Activated naive CD8-positive, alpha-beta T cell (primary cell): ENCODE measurements around the gene NOL4L.
"Not testable (repeated sequence)": the region's sequence is repeated elsewhere in the genome, so short reads cannot be mapped to it uniquely, and the experiment has no call there.

Experiments
- H3K27ac Mint-ChIP-seq: one replicate; pipeline ENCODE4 v1.8.0; 2021; ENCODE audit warnings: mixed read lengths
- H3K27me3 Mint-ChIP-seq: one replicate; pipeline ENCODE4 v1.8.0; 2021; ENCODE audit warnings: mixed read lengths
- H3K36me3 Mint-ChIP-seq: one replicate; pipeline ENCODE4 v1.8.0; 2021; ENCODE audit warnings: mixed read lengths
- H3K4me1 Mint-ChIP-seq: one replicate; pipeline ENCODE4 v1.8.0; 2021; ENCODE audit warnings: low read depth, mixed read lengths
- H3K4me3 Mint-ChIP-seq: one replicate; pipeline ENCODE4 v1.8.0; 2021; ENCODE audit warnings: mild to moderate bottlenecking, mixed read lengths
- H3K9me3 Mint-ChIP-seq: one replicate; pipeline ENCODE4 v1.8.0; 2021; ENCODE audit warnings: low read depth, mixed read lengths

Gene NOL4L

DNA sequence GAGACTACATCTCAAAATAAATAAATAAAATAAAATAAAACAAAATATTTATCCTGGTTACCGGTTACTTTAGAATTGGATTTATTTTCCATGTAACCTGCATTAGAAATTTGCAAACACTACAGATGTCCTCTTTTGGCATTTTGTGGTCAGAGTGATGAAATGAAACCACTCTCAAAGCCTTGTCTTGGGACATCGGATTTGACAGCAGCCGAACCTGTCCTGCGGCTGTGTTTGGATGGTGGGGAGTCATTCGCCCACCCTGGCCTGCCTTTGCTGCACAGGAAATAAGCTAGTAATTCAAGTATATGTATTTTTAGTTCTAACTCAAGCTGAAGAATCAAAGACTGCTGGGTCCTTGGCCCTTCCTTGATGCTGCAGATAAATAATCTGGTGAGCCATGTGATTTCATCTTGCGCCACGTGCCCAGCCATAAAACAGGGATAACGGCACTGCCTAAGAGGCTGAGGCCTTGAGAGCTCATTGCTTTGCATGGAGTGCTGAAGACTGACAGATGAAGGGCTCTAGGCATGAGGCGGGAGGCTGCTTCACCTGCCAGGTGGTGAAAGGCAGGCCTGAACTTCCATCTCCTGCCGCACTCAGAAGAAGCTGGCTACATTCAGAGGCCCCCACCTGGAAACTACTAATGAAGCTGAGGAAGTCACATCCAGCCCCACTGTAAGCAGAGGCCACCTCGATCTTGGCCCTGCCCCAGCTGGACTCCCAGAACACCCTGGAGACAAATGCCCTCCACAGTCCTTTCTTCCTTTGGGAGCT, 76.9 kb downstream of the NOL4L start:
- peak overlapping the region; percentile 86 for H3K27ac Mint-ChIP-seq
- peaks cover 81% of the 10 kb centered on the region for H3K4me1 Mint-ChIP-seq

DNA sequence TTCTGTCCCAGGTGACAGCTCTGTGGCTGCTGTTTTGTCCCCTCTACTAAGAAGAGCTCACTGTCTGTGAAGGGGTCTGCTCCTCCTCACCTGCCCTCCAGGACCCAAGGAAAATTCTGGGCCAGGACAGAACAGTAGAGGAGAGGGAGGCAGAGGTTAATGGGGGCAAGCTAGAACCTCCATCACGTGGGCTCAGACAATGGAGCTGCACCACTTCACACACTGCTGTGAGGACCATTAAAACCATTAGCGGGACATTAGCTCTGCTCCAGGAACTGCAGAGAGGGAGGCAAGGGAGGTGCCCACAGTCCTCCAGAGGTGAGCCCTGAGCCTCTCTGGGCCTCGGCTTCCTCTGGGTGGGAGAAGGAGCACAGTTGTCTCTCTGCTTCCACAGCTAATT, 78.4 kb downstream of the NOL4L start:
- Mint-ChIP-seq H3K27me3 (no peaks in the 10 kb centered on the region), H3K9me3 (no peaks in the 10 kb centered on the region), H3K4me1 (peaks cover 72% of the 10 kb centered on the region), H3K4me3 (no peak overlapping the region), H3K27ac (peak overlapping the region; percentile 86), H3K36me3 (peaks cover 3% of the 10 kb centered on the region)

More for the DNA sequence above, 76.9 kb downstream of the NOL4L start:
- peaks cover 3% of the 10 kb centered on the region for H3K36me3 Mint-ChIP-seq
- no peaks in the 10 kb centered on the region for H3K27me3 Mint-ChIP-seq
- H3K4me3 Mint-ChIP-seq, result peak overlapping the region; percentile 84
- H3K9me3 Mint-ChIP-seq, result no peaks in the 10 kb centered on the region

DNA sequence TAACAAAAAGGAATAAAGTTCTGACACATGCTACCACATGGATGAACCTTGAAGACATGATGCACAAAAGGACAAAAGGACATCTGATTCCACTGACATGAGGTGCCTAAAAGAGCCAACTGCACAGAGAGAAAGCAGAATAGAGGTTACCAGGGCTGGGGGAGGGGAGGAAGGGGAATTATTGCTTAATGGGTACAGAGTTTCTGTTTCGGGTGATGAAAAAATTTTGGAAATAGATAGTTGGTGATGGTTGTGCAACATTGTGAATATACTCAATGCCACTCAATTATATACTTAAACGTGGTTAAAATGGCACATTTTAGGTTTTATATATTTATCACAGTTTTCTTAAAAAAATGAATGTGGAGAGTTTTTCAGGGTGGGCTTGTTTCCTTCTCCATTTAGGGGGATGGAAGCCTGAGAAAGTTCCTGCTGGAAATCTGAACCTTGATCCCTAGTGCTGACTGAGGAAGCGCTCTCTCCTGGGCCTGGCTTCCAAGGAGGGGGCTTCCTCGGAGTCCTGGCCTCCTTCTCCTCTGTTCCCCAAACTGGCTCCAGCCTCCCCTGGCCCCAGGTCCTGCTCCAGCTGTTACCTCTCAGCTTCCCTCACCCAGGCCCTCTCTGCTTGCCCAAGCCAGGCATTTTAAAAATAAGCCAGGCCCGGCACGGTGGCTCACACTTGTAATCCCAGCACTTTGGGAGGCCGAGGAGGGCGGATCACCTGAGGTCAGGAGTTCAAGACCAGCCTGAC, 79.2 kb downstream of the NOL4L start:
- Mint-ChIP-seq H3K4me3 (no peak overlapping the region), H3K36me3 (peaks cover 7% of the 10 kb centered on the region), H3K9me3 (no peaks in the 10 kb centered on the region), H3K27me3 (no peaks in the 10 kb centered on the region), H3K4me1 (peaks cover 71% of the 10 kb centered on the region), H3K27ac (peak overlapping the region; percentile 84)

DNA sequence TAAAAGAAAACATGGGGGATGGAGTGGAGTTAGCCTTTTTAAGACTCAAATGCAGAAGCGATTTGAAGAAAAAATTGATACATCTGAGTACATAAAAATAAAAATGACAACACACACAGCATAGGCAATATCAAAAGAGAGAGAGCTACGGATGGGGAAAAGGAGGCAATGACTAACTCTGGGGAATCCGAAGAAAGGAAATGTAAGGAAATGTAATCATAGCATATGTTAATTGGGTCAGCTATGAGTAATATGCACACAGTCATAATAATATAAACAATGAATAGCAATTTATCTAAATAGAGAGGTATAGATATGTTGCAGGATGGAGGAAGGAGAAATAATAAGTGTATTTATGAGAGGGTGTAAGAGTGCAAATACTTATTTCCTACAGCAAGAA, 83.4 kb downstream of the NOL4L start:
- Mint-ChIP-seq H3K9me3 (no peaks in the 10 kb centered on the region), H3K36me3 (peaks cover 8% of the 10 kb centered on the region), H3K27me3 (no peaks in the 10 kb centered on the region), H3K27ac (peak overlapping the region; percentile 6), H3K4me3 (no peak overlapping the region), H3K4me1 (peaks cover 46% of the 10 kb centered on the region)

DNA sequence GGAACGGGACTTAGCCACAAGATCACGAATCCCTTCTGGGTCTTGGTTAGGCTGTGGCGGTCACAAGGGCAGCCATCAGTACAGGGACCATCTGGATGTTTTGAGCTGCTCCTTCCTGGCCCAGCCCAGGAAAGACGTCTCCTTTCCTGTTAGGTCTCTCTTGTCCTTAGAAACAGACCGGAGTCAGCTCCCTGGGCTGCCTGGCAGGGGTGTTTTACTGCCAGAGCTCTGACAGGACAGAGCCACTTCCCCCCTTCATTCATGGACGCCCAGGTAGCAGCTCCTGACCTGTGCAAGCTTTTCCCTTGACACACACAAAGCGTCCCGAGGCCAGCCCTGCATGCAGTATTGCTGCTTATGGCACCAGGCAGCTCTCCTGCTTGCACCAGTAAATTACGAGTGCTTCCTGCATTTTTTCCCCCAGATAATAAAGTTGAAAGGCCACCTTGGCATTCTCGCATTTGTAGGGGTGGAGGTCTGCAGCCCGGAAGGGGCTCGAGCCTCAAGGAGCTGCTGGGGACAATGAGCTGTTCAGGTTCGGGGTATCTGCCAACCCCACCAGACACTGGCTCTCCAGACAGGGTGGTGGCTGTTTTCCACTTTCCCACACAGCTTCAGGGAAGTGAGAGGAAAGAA, 87.4 kb downstream of the NOL4L start:
- peaks cover 35% of the 10 kb centered on the region for H3K4me1 Mint-ChIP-seq
- H3K27me3 Mint-ChIP-seq, result no peaks in the 10 kb centered on the region
- H3K27ac Mint-ChIP-seq, result peak overlapping the region; percentile 16
- H3K9me3 Mint-ChIP-seq, result no peaks in the 10 kb centered on the region
- H3K4me3 Mint-ChIP-seq, result no peak overlapping the region
- peaks cover 7% of the 10 kb centered on the region for H3K36me3 Mint-ChIP-seq

DNA sequence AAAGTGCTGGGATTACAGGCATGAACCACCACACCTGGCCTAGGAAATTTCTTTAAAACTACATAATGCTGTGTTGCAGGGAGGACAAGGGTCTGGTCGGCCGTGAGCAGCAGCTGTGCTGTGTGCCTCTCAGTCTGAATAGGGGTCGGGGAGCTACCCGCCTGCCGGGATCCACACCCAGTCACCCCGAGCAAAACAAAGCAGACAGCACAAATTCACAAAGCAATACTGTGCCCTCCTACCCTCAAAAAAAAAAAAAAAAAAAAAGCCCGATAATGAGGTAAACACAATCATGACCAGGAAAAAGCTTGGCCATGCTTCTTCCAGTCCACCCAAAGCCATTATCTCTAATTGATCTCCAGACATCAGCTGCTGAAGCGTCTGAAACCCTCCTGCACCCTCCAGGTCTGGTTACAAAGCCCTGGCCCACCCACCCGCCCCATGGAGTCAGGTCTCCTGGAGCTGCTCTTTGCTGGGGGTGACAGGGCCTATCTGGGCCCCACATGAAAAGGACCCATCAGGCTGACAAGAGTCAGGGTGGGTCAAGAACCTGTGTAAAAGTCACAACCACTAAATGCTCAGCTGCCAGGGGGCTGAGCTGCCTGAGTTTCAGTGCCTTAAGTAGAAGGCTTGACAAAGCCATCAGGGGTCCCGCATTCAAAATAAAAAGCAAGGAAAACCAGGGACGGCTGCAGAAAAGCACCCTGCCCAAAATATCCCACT, 88.2 kb downstream of the NOL4L start:
- Mint-ChIP-seq H3K36me3 (peaks cover 7% of the 10 kb centered on the region), H3K9me3 (no peaks in the 10 kb centered on the region), H3K4me3 (no peak overlapping the region), H3K4me1 (peaks cover 39% of the 10 kb centered on the region), H3K27ac (peak overlapping the region; percentile 58), H3K27me3 (no peaks in the 10 kb centered on the region)

DNA sequence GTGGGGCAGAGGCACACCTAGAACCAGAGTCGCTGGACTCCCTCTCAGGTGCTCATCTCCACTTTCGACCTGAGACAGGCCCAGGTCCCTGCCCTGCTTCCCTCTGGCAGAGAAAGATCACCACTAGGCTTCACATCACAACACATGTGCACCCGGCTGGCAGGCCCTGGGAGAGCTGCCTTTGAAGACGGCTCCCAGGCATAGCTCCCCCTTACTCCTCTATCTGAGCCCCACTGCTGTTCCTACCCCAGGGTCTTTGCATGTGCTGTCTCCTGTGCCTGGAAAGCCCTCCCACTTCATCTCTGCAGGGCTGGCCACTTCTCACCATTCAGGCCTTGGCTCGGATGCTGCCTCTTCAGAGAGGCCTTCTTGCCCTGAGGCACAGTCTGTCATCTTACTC, 89.2 kb downstream of the NOL4L start:
- Mint-ChIP-seq H3K9me3 (no peaks in the 10 kb centered on the region), H3K36me3 (peaks cover 3% of the 10 kb centered on the region), H3K4me1 (peaks cover 31% of the 10 kb centered on the region), H3K27ac (peak overlapping the region; percentile 43), H3K27me3 (no peaks in the 10 kb centered on the region), H3K4me3 (no peak overlapping the region)

DNA sequence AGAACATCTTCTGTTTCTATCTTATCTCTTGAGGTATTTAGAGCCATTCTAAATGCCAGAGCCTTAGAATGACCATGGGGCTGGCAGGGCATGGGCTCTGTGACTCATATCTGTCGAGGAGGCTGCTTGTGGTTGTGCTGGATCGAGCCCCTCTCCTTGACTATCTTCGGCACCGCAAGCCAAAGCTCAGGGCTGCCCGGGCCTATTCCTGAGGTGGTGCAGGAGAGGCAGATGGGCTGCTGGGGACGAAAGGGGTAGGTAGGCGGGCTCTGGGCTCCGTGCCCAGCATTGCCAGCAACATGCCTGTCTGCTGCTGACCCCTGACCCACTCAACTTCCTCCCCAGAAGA, 89.9 kb downstream of the NOL4L start:
- no peaks in the 10 kb centered on the region for H3K9me3 Mint-ChIP-seq
- no peaks in the 10 kb centered on the region for H3K27me3 Mint-ChIP-seq
- H3K4me3 Mint-ChIP-seq, result no peak overlapping the region
- H3K27ac Mint-ChIP-seq, result peak overlapping the region; percentile 41
- peaks cover 5% of the 10 kb centered on the region for H3K36me3 Mint-ChIP-seq
- H3K4me1 Mint-ChIP-seq, result peaks cover 32% of the 10 kb centered on the region

DNA sequence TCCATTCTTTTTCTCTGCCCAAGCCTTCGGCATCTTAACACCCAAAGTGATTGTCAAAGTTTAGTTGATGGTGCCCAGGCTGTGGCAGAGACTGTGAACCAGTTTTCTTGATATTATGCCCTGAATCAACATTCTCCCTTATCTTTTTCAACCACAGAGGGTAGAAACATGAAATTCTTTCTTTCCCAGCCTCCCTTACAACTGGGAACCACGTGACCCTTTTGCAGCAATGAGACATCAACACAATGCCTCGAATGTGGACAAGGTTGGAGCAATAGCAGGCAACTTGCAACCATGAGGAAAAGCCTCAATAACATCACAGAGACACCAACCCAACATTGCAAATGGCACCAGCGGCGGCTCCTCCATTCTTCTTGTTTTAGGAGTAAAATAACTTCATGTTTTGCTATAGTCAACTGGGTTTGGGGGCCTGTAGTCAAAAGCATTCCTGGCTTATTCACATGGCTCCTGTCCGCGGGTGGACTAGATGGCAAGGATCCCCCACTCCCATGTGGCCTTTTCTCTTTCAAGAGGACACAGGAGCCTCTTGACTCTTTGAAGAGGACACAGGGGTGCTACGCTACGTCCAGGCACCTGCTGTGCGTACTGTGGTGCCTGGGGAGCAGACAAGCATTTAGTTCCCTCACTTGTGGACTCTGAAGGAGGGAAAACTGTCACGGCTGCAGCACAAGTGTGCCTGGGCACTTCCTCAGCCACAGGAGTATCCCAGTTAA, 90.5 kb downstream of the NOL4L start:
- Mint-ChIP-seq H3K27ac (peak overlapping the region; percentile 46), H3K27me3 (no peaks in the 10 kb centered on the region), H3K4me3 (no peak overlapping the region), H3K4me1 (peaks cover 32% of the 10 kb centered on the region), H3K36me3 (peaks cover 5% of the 10 kb centered on the region), H3K9me3 (no peaks in the 10 kb centered on the region)

DNA sequence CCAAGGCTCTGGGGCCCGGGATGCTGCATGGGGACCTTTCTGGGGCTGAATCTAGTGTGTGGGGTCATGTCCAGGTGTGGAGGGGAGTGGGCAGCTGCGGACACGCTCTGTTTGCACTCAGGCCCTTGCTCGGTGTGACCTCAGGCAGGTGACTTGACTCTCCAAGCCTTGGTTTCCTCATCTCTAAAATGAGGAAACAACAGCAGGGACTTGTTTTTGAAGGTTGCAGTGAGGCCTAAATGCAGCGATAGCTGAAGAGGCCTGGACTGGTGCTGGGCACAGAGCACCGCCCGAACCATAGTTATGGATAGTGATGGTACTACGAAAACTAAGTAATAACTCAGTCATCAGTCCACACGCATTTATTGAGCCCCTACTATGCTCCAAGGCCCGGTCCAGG, 91.8 kb downstream of the NOL4L start:
- no peaks in the 10 kb centered on the region for H3K27me3 Mint-ChIP-seq
- H3K4me3 Mint-ChIP-seq, result no peak overlapping the region
- H3K27ac Mint-ChIP-seq, result no peak overlapping the region
- peaks cover 32% of the 10 kb centered on the region for H3K4me1 Mint-ChIP-seq
- H3K9me3 Mint-ChIP-seq, result no peaks in the 10 kb centered on the region
- H3K36me3 Mint-ChIP-seq, result peaks cover 5% of the 10 kb centered on the region

DNA sequence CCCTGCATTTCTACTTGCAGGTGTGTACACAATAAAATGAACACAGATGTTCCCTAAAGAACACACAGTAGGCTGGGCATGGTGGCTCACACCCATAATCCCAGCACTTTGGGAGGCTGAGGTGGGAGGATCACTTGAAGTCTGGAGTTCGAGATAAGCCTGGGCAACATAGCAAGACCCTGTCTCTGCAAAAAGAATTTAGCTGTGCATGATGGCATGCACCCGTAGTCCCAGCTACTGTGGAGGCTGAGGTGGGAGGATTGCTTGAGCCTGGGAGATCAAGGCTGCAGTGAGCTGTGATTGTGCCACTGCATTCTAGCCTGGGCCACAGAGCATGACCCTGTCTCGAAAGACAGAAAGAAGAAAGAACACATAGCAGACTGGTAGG, 93.4 kb downstream of the NOL4L start:
- H3K36me3 Mint-ChIP-seq, H3K9me3 Mint-ChIP-seq, H3K27me3 Mint-ChIP-seq, H3K4me3 Mint-ChIP-seq: not testable (repeated sequence)
- Mint-ChIP-seq H3K27ac (peak overlapping the region; percentile 42), H3K4me1 (peaks cover 29% of the 10 kb centered on the region)

DNA sequence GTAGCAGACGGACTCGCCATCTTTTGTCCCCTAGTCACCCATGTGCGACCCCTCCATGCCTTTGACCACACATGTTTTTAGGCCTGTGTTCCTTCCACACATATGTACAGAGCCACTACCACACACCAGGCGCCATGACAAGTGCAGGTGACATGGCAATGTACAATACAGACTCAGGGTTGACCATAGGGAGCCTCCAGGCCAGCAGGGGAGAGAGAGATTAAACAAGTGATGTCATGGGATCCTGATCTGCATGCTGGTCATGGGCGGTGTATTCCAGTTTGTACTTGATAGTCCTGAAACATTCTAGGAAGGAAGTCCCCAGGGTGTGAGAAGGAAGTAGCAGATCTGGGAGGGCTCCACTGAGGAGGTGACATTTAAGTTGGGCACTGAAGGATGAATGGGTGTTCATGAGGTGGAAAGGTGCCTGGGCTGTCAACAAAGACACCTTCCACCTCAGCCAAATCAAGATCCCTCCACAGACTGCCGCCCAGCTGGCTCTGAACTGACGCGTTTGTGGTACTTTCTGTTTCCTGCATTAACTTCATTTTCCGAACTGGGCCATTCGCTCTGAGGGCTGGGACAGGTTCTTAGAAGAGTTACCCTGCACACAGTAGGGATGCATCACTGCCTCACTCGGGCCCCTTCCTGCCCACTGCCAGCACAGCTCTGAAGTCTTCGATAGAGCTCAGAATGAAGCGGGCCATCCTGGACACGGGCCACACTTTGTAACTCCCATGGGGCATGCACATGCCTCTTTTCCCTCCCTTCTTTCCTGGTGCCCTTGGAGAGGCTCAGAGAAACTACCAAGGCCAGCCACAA, 94.0 kb downstream of the NOL4L start:
- H3K4me3 Mint-ChIP-seq, result no peak overlapping the region
- no peaks in the 10 kb centered on the region for H3K9me3 Mint-ChIP-seq
- peaks cover 7% of the 10 kb centered on the region for H3K36me3 Mint-ChIP-seq
- peak overlapping the region; percentile 67 for H3K27ac Mint-ChIP-seq
- no peaks in the 10 kb centered on the region for H3K27me3 Mint-ChIP-seq
- H3K4me1 Mint-ChIP-seq, result peaks cover 35% of the 10 kb centered on the region

DNA sequence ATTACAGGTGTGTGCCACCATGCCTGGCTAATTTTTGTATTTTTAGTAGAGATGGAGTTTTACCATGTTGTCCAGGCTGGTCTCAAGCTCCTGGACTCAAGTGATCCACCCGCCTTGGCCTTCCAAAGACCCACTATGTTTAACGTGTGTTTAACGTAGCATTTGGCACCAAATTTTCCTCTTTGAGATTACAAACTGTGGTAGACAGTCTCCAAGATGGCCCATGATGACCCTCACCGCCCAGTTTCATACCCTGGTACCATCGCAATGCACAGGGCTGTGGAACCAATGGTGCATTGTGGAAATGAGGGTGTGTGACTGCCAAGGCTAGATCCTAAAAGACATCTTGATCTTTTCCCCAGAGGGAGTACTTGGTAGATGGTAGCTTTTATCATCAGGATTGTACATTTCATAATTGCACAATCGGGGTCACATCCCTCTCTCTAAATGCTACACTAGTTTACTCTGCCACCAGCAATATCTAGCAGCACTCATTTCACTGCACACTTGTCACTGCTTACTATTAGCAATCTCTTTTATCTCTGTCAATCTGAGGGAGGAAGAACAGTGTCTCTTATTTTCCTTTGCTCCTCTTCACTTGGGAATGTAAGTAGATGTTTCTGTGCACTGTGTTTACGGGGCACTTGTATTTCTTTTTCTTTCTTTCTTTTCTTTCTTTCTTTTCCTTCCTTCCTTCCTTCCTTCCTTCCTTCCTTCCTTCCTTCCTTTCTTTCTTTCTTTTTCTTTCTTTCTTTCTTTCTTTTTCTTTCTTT, 96.9 kb downstream of the NOL4L start:
- H3K4me1 Mint-ChIP-seq, result peaks cover 37% of the 10 kb centered on the region
- H3K27ac Mint-ChIP-seq, result peak overlapping the region; percentile 11
- no peaks in the 10 kb centered on the region for H3K27me3 Mint-ChIP-seq
- H3K4me3 Mint-ChIP-seq, result no peak overlapping the region
- no peaks in the 10 kb centered on the region for H3K9me3 Mint-ChIP-seq
- peaks cover 5% of the 10 kb centered on the region for H3K36me3 Mint-ChIP-seq
